HCT116 (cell line): ENCODE measurements around the gene TVP23A.

Source experiments
- CEBPB ChIP-seq: IDR thresholded peaks from 2 replicates; pipeline ENCODE4 v1.6.1; 2012; ENCODE audit warnings: low read depth
- CTCF ChIP-seq, 3 experiments: fragments of 200-600 bp in 1 of 3; sonication (generic) in 1 of 3; IDR thresholded peaks in 2 of 3; conservative IDR thresholded peaks in 1 of 3; 2 replicates each; pipeline ENCODE4 v1.5.1; 2012 to 2017; ENCODE audit warnings: low read depth in 2 of 3, low read length in 2 of 3, antibody characterized with exemption in 1 of 3, borderline replicate concordance in 1 of 3, control low read depth in 1 of 3, mild to moderate bottlenecking in 1 of 3, mixed read lengths in 1 of 3, mixed run types in 1 of 3, moderate library complexity in 1 of 3; ENCODE audit not compliant: insufficient read depth in 1 of 3
- EZH2 ChIP-seq: fragments of 200-600 bp; sonication (generic); IDR thresholded peaks from 2 replicates; pipeline ENCODE4 v1.6.1; 2017; ENCODE audit warnings: antibody characterized with exemption, mixed run types
- EZH2phosphoT487 ChIP-seq: fragments of 200-600 bp; IDR thresholded peaks from 2 replicates; pipeline ENCODE4 v1.6.1; 2018; ENCODE audit warnings: antibody characterized with exemption, borderline replicate concordance
- MAX ChIP-seq: IDR thresholded peaks from 2 replicates; pipeline ENCODE4 v1.6.1; 2012
- POLR2A ChIP-seq: IDR thresholded peaks from 2 replicates; pipeline ENCODE4 v1.7.0; 2011; ENCODE audit warnings: borderline replicate concordance; ENCODE audit not compliant: insufficient read depth, insufficient read length; ENCODE audit errors: extremely low read depth
- REST ChIP-seq: IDR thresholded peaks from 2 replicates; pipeline ENCODE4 v1.6.1; 2012; ENCODE audit warnings: low read depth
- SIN3A ChIP-seq: IDR thresholded peaks from 2 replicates; pipeline ENCODE4 v1.6.1; 2012; ENCODE audit warnings: low read depth
- SP1 ChIP-seq: IDR thresholded peaks from 2 replicates; pipeline ENCODE4 v1.6.1; 2012; ENCODE audit warnings: low read depth
- ZFX ChIP-seq: fragments of 450-650 bp; IDR thresholded peaks from 2 replicates; pipeline ENCODE4 v1.6.1; 2017

DNA sequence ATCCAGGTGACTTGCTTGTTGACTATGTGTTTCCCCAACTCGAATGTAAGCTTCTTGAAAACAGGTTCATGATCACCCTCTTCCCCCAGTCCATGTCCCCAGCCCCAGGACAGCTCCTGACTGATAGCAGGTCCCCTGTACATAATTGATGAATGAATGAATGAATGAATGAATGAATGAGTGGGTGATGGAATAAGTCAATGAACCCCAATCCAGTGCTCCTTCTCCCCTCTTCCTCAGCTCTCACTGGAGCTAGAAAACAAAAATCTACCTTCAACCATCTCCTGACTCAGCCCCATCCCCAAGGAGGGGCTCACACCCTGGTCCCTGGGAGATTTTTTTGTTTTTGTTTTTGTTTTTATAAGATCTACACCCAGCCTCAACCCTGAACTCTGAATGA is 16.2 kb upstream of the TVP23A start:
- TF ChIP-seq CTCF (IDR thresholded peaks at IDR 0.05 in 2 of 3, conservative IDR thresholded peaks at IDR 0.05 in 1 of 3; ENCODE audit: borderline replicate concordance in 1 of 3, insufficient read depth in 1 of 3, low read depth in 2 of 3, low read length in 2 of 3) (no peak), MAX (no peak), SIN3A (no peak), EZH2 (no peak), ZFX (no peak), REST (no peak), EZH2phosphoT487 (no peak), POLR2A (no peak), CEBPB (no peak), SP1 (no peak)
